Measurements from ENCODE around the gene TERF2IP.

The TERF2IP gene

DNA sequence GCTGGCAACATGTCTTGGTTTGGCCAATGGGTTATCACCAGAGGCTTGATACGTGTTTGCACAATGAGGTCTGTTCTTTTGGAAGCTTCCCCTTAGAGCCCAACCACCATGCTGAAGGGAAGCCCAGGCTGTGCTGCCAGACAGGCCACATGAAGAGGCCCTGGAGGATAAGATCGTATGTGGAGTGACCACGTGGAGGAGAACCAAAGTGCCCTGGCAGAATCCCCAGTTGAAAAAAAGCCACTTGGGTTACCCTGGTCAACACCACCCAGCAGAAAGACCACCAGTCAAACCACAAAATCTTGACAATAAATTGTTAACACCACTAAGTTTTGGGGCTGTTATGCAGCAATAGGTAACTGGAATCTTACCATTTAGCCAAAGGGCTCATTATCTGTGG is 17.5 kb upstream of the TERF2IP start:
- in situ Hi-C loops (cut with HindIII; ENCODE audit: low sequenced_read_pairs) = no loop called here
- TF ChIP-seq CTCF (IDR thresholded peaks at IDR 0.05; ENCODE audit: low read depth, low read length, missing control alignments) = no peak
- H3K4me3 ChIP-seq (ENCODE audit: low read depth, low read length) = no peak overlapping the region
- no peak for DNase-seq (ENCODE audit: low read depth)

DNA sequence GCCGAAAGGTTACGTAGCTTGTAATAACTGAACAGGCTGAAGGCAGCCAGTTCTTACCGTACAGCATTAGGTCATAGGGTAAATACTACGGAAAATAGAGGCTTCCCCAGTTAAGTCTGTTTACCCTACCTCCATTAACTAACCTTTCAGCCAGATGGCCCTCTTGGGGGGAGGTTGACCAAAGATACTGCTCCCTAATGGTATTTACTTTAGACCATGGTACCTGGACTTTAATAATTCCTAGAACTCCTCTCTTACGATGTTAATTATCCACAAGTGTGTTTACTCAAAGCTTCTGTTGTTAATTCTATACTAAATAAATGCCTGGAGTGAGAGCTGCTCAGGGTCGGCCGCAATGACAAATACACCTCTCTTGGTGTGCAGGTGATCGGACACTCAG is 14.7 kb upstream of the TERF2IP start:
- no peak overlapping the region for H3K4me3 ChIP-seq (ENCODE audit: low read depth, low read length)
- no peak for DNase-seq (ENCODE audit: low read depth)
- in situ Hi-C loops (cut with HindIII; ENCODE audit: low sequenced_read_pairs) = no loop called here
- no peak for TF ChIP-seq CTCF (IDR thresholded peaks at IDR 0.05; ENCODE audit: low read depth, low read length, missing control alignments)

GRCh38 chr16:75635036-75635435 is 12.5 kb upstream of the TERF2IP start:
- H3K4me3 ChIP-seq (ENCODE audit: low read depth, low read length) = no peak overlapping the region
- in situ Hi-C loops (cut with HindIII; ENCODE audit: low sequenced_read_pairs) = no loop called here
- no peak for DNase-seq (ENCODE audit: low read depth)
- no peak for TF ChIP-seq CTCF (IDR thresholded peaks at IDR 0.05; ENCODE audit: low read depth, low read length, missing control alignments)

DNA sequence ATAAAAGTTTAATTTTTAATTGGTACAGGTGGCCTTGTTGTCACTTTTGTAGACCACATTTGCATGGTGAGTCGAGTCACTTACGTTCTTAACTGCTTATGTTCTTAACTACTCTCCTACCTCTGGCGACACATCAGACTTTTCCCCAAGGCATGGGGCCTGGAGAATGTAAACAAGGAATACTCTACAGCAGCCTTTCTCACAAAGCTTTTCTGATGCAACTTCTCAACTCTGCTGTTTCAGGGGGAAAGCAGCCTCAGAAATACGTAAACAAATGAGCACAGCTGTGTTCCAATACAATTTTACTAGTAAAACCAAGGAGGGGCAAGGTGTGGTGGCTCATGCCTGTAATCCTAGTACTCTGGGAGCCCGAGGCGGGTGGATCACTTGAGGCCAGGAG is 7.0 kb upstream of the TERF2IP start:
- in situ Hi-C loops (cut with HindIII; ENCODE audit: low sequenced_read_pairs) = no loop called here
- DNase-seq (ENCODE audit: low read depth) = no peak
- H3K4me3 ChIP-seq (ENCODE audit: low read depth, low read length) = no peak overlapping the region
- no peak for TF ChIP-seq CTCF (IDR thresholded peaks at IDR 0.05; ENCODE audit: low read depth, low read length, missing control alignments)

GRCh38 chr16:75644240-75645012 is 3.1 kb upstream of the TERF2IP start:
- no peak for TF ChIP-seq CTCF (IDR thresholded peaks at IDR 0.05; ENCODE audit: low read depth, low read length, missing control alignments)
- H3K4me3 ChIP-seq (ENCODE audit: low read depth, low read length) = no peak overlapping the region
- no peak for DNase-seq (ENCODE audit: low read depth)
- in situ Hi-C loops (cut with HindIII; ENCODE audit: low sequenced_read_pairs) = loop anchor here (5.0 kb wide), 1 partner anchor 108 kb away; no protein-coding TSS in a partner anchor

DNA sequence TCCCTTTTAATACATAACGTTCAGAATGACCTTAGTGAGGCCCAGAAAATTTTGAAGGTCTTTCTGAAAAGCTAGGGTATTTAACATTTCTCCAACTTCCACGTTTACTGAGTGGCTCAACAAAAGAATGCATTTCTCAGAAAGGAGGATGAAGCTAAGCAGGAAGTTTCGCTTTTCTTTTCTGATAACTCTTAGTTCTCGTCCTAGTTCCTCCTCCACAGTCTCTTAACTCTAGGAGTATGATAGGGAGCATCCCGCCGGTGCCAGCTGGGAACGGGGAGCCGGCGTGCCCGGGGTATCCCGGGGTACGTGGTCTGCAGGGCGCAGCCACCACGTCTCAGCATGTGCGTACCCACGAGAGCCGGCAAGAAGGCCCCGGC is 471 bp upstream of the TERF2IP start:
- DNase-seq (ENCODE audit: low read depth) = no peak

More for the DNA sequence above, 471 bp upstream of the TERF2IP start:
- H3K4me3 ChIP-seq (ENCODE audit: low read depth, low read length) = peak overlapping the region; percentile 86
- no peak for TF ChIP-seq CTCF (IDR thresholded peaks at IDR 0.05; ENCODE audit: low read depth, low read length, missing control alignments)
- in situ Hi-C loops (cut with HindIII; ENCODE audit: low sequenced_read_pairs) = loop anchor here (5.0 kb wide), 1 partner anchor 105 kb away; no protein-coding TSS in a partner anchor
